Lung (tissue), 12 donors: Measurements from ENCODE around the gene CATSPER3. TPM values are rescaled to one million over a fixed set of nuclear protein-coding genes. Genes with fewer than 3 reads are reported as not detected.

Source experiments
- ATAC-seq: fragments of 200-7000 bp; cut with Tn5 transposase; one replicate; pipeline ENCODE4 v1.9.1; 2020; ENCODE audit warnings: moderate number of reproducible peaks; ENCODE audit not compliant: insufficient read depth, low FRiP score
- DNase-seq, 3 donors: peaks; one replicate each; pipeline ENCODE4 v3.0.0-alpha.2; 2013 to 2017
- H3K27ac ChIP-seq, 2 donors: one replicate each; pipeline ENCODE4 v1.5.1; 2013; ENCODE audit warnings: mild to moderate bottlenecking in 2 of 2, moderate library complexity in 2 of 2, control low read depth in 1 of 2, inconsistent platforms in 1 of 2, low read depth in 1 of 2, low read length in 1 of 2
- H3K27me3 ChIP-seq, 3 donors: one replicate each; pipeline ENCODE4 v1.5.1; 2013; ENCODE audit warnings: low read length in 2 of 3; ENCODE audit not compliant: control insufficient read depth in 3 of 3, insufficient read depth in 3 of 3
- H3K36me3 ChIP-seq, 4 donors: one replicate each; pipeline ENCODE4 v1.5.1; 2013; ENCODE audit warnings: low read length in 4 of 4, mild to moderate bottlenecking in 1 of 4, moderate library complexity in 1 of 4; ENCODE audit not compliant: control insufficient read depth in 4 of 4, insufficient read depth in 4 of 4
- H3K4me1 ChIP-seq, 5 donors: one replicate each; pipeline ENCODE4 v1.5.1; 2013; ENCODE audit warnings: low read length in 5 of 5, mild to moderate bottlenecking in 2 of 5, moderate library complexity in 1 of 5; ENCODE audit not compliant: control insufficient read depth in 5 of 5, insufficient read depth in 5 of 5
- H3K4me3 ChIP-seq: one replicate; pipeline ENCODE4 v1.5.1; 2013; ENCODE audit warnings: mild to moderate bottlenecking, control low read depth, moderate library complexity
- H3K9ac ChIP-seq, 2 donors: one replicate each; pipeline ENCODE4 v1.5.1; 2013; ENCODE audit warnings: low read length in 2 of 2, control low read depth in 1 of 2; ENCODE audit not compliant: insufficient read depth in 1 of 2
- H3K9me3 ChIP-seq, 4 donors: one replicate each; pipeline ENCODE4 v1.5.1; 2013; ENCODE audit warnings: low read length in 3 of 4, mild to moderate bottlenecking in 1 of 4, moderate library complexity in 1 of 4; ENCODE audit not compliant: control insufficient read depth in 4 of 4, insufficient read depth in 3 of 4
- CTCF ChIP-seq: IDR thresholded peaks from 2 replicates; pipeline ENCODE4 v1.5.1; 2012; ENCODE audit warnings: mild to moderate bottlenecking; ENCODE audit errors: control extremely low read depth, extremely low read depth
- WGBS, 2 donors: extraction: QIAGEN DNeasy Blood & Tissue Kit; methylation state at CpG; one replicate each; pipeline ENCODE4 v1.1.7; 2013; 5-methylcytosine and 5-hydroxymethylcytosine counted together
- polyA plus RNA-seq, 2 donors: library from polyadenylated mRNA; stranded (reverse); fragments of 200-250 nt; gene quantifications; one replicate each; pipeline ENCODE4 v1.2.1, GENCODE V29; 2013
- total RNA-seq, 2 donors: library from RNA; depleted of rRNA in 1 of 2; stranded (reverse); fragments of >200 nt in 1 of 2; gene quantifications; one replicate each; pipeline ENCODE4 v1.2.1, GENCODE V29; 2014 to 2021
- donor health status: control.
- donor health status: control.
- donor health status: Bipolar disorder and iron deficiency.
- donor health status: healthy.
- donor health status: DM: yes; HTN: yes; CAD: no.

CATSPER3 gene
- total and polyA plus RNA-seq, 4 donors, result 0.38 to 0.61 (median 0.49) TPM

- peaks cover 0 to 14% (median 0%) of the 10 kb centered on the region in 4 donors for H3K9me3 ChIP-seq
- H3K27ac ChIP-seq, result no peak overlapping the region
- peaks cover 18 to 81% (median 77%) of the 10 kb centered on the region in 3 donors for H3K27me3 ChIP-seq
- H3K4me3 ChIP-seq, result no peak overlapping the region
- TF ChIP-seq CTCF, result no peak
- H3K9ac ChIP-seq, result no peak overlapping the region
- H3K4me1 ChIP-seq, result peaks cover 0 to 31% (median 11%) of the 10 kb centered on the region in 5 donors
- ATAC-seq, result no peak
- WGBS, 2 donors, result 67 to 73% methylated on average over 14 of the region's 14 CpGs
- no peak for DNase-seq
- no peaks in the 10 kb centered on the region for H3K36me3 ChIP-seq
These were observed 67.4 kb downstream of the CATSPER3 start for GRCh38 chr5:135034963-135035677.

DNA sequence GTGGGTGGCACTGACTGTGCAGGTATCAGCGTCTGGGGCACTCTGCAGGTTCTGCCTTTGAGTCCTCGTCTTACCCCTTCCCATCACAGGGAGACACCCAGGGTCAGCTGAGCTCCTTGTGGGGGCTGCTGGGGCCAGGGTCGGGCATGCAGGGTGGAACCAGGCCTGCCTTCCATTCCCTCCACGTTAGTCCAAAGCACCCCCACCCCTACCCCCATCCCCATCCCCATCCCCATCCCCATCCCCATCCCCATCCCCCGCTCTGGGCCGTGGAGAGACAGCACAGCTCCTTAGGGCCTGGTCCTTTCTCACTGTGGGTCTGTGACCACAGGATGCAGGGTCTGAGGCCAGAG is 67.9 kb downstream of the CATSPER3 start:
- H3K9ac ChIP-seq, result no peak overlapping the region
- TF ChIP-seq CTCF, result no peak
- no peaks in the 10 kb centered on the region for H3K36me3 ChIP-seq
- DNase-seq, result no peak
- H3K9me3 ChIP-seq, result peaks cover 0 to 16% (median 0%) of the 10 kb centered on the region in 4 donors
- WGBS, 2 donors, result 58 to 62% methylated on average over 6 of the region's 6 CpGs
- H3K4me1 ChIP-seq, result peaks cover 0 to 33% (median 10%) of the 10 kb centered on the region in 5 donors
- no peak overlapping the region for H3K27ac ChIP-seq
- peaks cover 18 to 81% (median 75%) of the 10 kb centered on the region in 3 donors for H3K27me3 ChIP-seq
- ATAC-seq, result no peak
- H3K4me3 ChIP-seq, result no peak overlapping the region

- TF ChIP-seq CTCF, result no peak
- no peak overlapping the region for H3K9ac ChIP-seq
- peaks cover 0 to 16% (median 0%) of the 10 kb centered on the region in 4 donors for H3K9me3 ChIP-seq
- 62 to 69% methylated on average over 4 of the region's 4 CpGs for WGBS, 2 donors
- no peak for ATAC-seq
- peaks cover 18 to 81% (median 75%) of the 10 kb centered on the region in 3 donors for H3K27me3 ChIP-seq
- H3K4me1 ChIP-seq, result peaks cover 0 to 29% (median 8%) of the 10 kb centered on the region in 5 donors
- H3K4me3 ChIP-seq, result no peak overlapping the region
- H3K27ac ChIP-seq, result no peak overlapping the region
- DNase-seq, result no peak
- no peaks in the 10 kb centered on the region for H3K36me3 ChIP-seq
These were observed 68.7 kb downstream of the CATSPER3 start for GRCh38 chr5:135036405-135036804.
